ENCODE results near the gene ATP6V1G3. TPM values are rescaled to one million over a fixed set of nuclear protein-coding genes. Genes with fewer than 3 reads are reported as not detected.
"Not testable (repeated sequence)": the region's sequence is repeated elsewhere in the genome, so short reads cannot be mapped to it uniquely, and the experiment has no call there.

Gene ATP6V1G3
- total RNA-seq, 1 donor from 2014 or later = not detected

- no peak overlapping the region for H2AFZ ChIP-seq (ENCODE audit: low read depth, low read length)
- DNase-seq (ENCODE audit: low read depth) (no peak), FAIRE-seq (no peak)
- no peaks in the 10 kb centered on the region for H3K36me3 ChIP-seq (ENCODE audit: insufficient read depth, low read length)
- TF ChIP-seq, protein P1, sequence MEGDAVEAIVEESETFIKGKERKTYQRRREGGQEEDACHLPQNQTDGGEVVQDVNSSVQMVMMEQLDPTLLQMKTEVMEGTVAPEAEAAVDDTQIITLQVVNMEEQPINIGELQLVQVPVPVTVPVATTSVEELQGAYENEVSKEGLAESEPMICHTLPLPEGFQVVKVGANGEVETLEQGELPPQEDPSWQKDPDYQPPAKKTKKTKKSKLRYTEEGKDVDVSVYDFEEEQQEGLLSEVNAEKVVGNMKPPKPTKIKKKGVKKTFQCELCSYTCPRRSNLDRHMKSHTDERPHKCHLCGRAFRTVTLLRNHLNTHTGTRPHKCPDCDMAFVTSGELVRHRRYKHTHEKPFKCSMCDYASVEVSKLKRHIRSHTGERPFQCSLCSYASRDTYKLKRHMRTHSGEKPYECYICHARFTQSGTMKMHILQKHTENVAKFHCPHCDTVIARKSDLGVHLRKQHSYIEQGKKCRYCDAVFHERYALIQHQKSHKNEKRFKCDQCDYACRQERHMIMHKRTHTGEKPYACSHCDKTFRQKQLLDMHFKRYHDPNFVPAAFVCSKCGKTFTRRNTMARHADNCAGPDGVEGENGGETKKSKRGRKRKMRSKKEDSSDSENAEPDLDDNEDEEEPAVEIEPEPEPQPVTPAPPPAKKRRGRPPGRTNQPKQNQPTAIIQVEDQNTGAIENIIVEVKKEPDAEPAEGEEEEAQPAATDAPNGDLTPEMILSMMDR (IDR thresholded peaks at IDR 0.05; ENCODE audit: insufficient read depth, low read depth, low read length) = no peak
- no peak for TF ChIP-seq EZH2 (IDR thresholded peaks at IDR 0.05; ENCODE audit: insufficient read depth, low read length)
- no peaks in the 10 kb centered on the region for H3K27me3 Mint-ChIP-seq (ENCODE audit: low read depth, unreplicated experiment)
- H3K4me1 Mint-ChIP-seq (ENCODE audit: low read depth, unreplicated experiment) = no peaks in the 10 kb centered on the region
- H3K27ac ChIP-seq (ENCODE audit: low read depth, low read length) = no peak overlapping the region
- no peaks in the 10 kb centered on the region for H4K20me1 ChIP-seq (ENCODE audit: insufficient read depth, low read length)
- H3K4me2 ChIP-seq (ENCODE audit: low read length) = no peak overlapping the region
- H3K27me3 ChIP-seq (ENCODE audit: insufficient read depth, low read length) = no peaks in the 10 kb centered on the region
- no peaks in the 10 kb centered on the region for H3K79me2 ChIP-seq (ENCODE audit: insufficient read depth, low read length)
- H3K9me3 ChIP-seq (ENCODE audit: insufficient read depth, low read depth, low read length) = no peaks in the 10 kb centered on the region
- H3K4me1 ChIP-seq (ENCODE audit: insufficient read depth, low read length) = no peaks in the 10 kb centered on the region
- H3K4me3 ChIP-seq (ENCODE audit: insufficient read depth, low read depth, low read length) = no peak overlapping the region
- H3K9me3 Mint-ChIP-seq (ENCODE audit: unreplicated experiment) = no peaks in the 10 kb centered on the region
- H3K4me3 Mint-ChIP-seq (ENCODE audit: unreplicated experiment) = no peak overlapping the region
- no peaks in the 10 kb centered on the region for H3K36me3 Mint-ChIP-seq (ENCODE audit: low read depth, unreplicated experiment)
- no peak overlapping the region for H3K27ac Mint-ChIP-seq (ENCODE audit: unreplicated experiment)
- no peak overlapping the region for H3K9ac ChIP-seq (ENCODE audit: low read length)
Measured at GRCh38 chr1:198480876-198481275, 59.6 kb downstream of the ATP6V1G3 start.

GRCh38 chr1:198477354-198477753 lies 63.1 kb downstream of the ATP6V1G3 start:
- not testable (repeated sequence) for H3K27ac ChIP-seq (ENCODE audit: low read depth, low read length); H3K79me2 ChIP-seq (ENCODE audit: insufficient read depth, low read length); H3K4me3 Mint-ChIP-seq (ENCODE audit: unreplicated experiment); H4K20me1 ChIP-seq (ENCODE audit: insufficient read depth, low read length); H3K9ac ChIP-seq (ENCODE audit: low read length); H3K4me1 ChIP-seq (ENCODE audit: insufficient read depth, low read length); H3K4me3 ChIP-seq (ENCODE audit: insufficient read depth, low read depth, low read length); H3K4me2 ChIP-seq (ENCODE audit: low read length); H3K27me3 ChIP-seq (ENCODE audit: insufficient read depth, low read length); H3K27me3 Mint-ChIP-seq (ENCODE audit: low read depth, unreplicated experiment); H2AFZ ChIP-seq (ENCODE audit: low read depth, low read length); H3K9me3 Mint-ChIP-seq (ENCODE audit: unreplicated experiment); FAIRE-seq; H3K9me3 ChIP-seq (ENCODE audit: insufficient read depth, low read depth, low read length); H3K36me3 ChIP-seq (ENCODE audit: insufficient read depth, low read length); DNase-seq (ENCODE audit: low read depth); H3K36me3 Mint-ChIP-seq (ENCODE audit: low read depth, unreplicated experiment); H3K27ac Mint-ChIP-seq (ENCODE audit: unreplicated experiment); H3K4me1 Mint-ChIP-seq (ENCODE audit: low read depth, unreplicated experiment)

Other genes with a start within 250 kb of the ATP6V1G3 start
- 0.20 TPM in 1 of 2 replicates, not detected in the other for gene PTPRC, start 98.4 kb upstream of the ATP6V1G3 start, total RNA-seq